Ovary (tissue), 3 donors: ENCODE data around the gene QRFPR.

Source experiments
- POLR2A ChIP-seq: fragments of 450-650 bp; IDR thresholded peaks from one replicate; pipeline ENCODE4 v1.6.1; 2017; ENCODE audit warnings: antibody characterized with exemption, mild to moderate bottlenecking, moderate library complexity
- TF ChIP-seq, protein P1 (sequence below), 3 donors: fragments of 450-650 bp in 2 of 3; fragments of 200-600 bp in 1 of 3; IDR thresholded peaks; one replicate each; pipeline versions ENCODE4 v1.5.1 to v1.8.0; 2016 to 2022; ENCODE audit warnings: antibody characterized with exemption in 3 of 3, mild to moderate bottlenecking in 1 of 3
- donor health status: DM: no; HTN: no; CAD: no.

DNA sequence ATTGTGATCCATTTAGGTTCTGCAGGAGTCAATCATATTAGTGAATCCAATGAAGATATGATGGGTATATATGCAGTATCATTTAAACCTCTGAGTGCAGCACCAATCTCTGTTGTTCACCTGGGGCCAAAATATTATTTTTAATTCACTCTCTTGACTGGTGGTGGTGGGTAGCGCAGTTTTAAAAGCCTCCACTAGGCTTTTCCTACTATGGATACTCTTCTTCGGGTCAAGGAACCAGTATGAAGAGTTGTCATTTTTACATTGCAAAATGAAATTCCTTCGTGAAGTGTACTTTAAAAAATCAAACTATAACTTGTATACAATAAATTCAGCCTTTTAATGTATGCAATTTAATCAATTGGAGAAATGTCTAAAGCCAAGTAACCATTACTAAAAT, 56.5 kb downstream of the QRFPR start:
- TF ChIP-seq, protein P1, sequence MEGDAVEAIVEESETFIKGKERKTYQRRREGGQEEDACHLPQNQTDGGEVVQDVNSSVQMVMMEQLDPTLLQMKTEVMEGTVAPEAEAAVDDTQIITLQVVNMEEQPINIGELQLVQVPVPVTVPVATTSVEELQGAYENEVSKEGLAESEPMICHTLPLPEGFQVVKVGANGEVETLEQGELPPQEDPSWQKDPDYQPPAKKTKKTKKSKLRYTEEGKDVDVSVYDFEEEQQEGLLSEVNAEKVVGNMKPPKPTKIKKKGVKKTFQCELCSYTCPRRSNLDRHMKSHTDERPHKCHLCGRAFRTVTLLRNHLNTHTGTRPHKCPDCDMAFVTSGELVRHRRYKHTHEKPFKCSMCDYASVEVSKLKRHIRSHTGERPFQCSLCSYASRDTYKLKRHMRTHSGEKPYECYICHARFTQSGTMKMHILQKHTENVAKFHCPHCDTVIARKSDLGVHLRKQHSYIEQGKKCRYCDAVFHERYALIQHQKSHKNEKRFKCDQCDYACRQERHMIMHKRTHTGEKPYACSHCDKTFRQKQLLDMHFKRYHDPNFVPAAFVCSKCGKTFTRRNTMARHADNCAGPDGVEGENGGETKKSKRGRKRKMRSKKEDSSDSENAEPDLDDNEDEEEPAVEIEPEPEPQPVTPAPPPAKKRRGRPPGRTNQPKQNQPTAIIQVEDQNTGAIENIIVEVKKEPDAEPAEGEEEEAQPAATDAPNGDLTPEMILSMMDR (IDR thresholded peaks at IDR 0.05) = no peak
- TF ChIP-seq POLR2A = no peak
